ENCODE data around the gene SIRT5.

Gene SIRT5

GRCh38 chr6:13554929-13555333, 19.5 kb upstream of the SIRT5 start:
- DNase-seq = no peak

GRCh38 chr6:13557841-13558240, 16.6 kb upstream of the SIRT5 start:
- DNase-seq = no peak

- DNase-seq = no peak
Measured at GRCh38 chr6:13558718-13559117, 15.7 kb upstream of the SIRT5 start.

- no peak for DNase-seq
Measured at GRCh38 chr6:13559251-13559650, 15.2 kb upstream of the SIRT5 start.

GRCh38 chr6:13559968-13560650, 14.3 kb upstream of the SIRT5 start:
- DNase-seq = no peak

GRCh38 chr6:13560651-13561044, 13.8 kb upstream of the SIRT5 start:
- no peak for DNase-seq

GRCh38 chr6:13561624-13562267, 12.7 kb upstream of the SIRT5 start:
- no peak for DNase-seq

GRCh38 chr6:13563009-13563408, 11.4 kb upstream of the SIRT5 start:
- no peak for DNase-seq

- DNase-seq = no peak
Measured at GRCh38 chr6:13565921-13566320, 8.5 kb upstream of the SIRT5 start.

- no peak for DNase-seq
Measured at GRCh38 chr6:13566500-13566899, 7.9 kb upstream of the SIRT5 start.

- DNase-seq = no peak
Measured at GRCh38 chr6:13568970-13569369, 5.4 kb upstream of the SIRT5 start.

- no peak for DNase-seq
Measured at GRCh38 chr6:13572240-13572639, 2.2 kb upstream of the SIRT5 start.

- DNase-seq = no peak
Measured at GRCh38 chr6:13572951-13573654, 1.3 kb upstream of the SIRT5 start.

GRCh38 chr6:13573669-13574110, 711 bp upstream of the SIRT5 start:
- DNase-seq = peak; percentile 26

- peak; percentile 96 for DNase-seq
Measured at GRCh38 chr6:13574149-13574570, 241 bp upstream of the SIRT5 start.

GRCh38 chr6:13575377-13575775, 975 bp downstream of the SIRT5 start:
- no peak for DNase-seq

- DNase-seq = no peak
Measured at GRCh38 chr6:13576017-13576416, 1.6 kb downstream of the SIRT5 start.

GRCh38 chr6:13577926-13578325, 3.5 kb downstream of the SIRT5 start:
- DNase-seq = no peak

GRCh38 chr6:13579911-13580310, 5.5 kb downstream of the SIRT5 start:
- DNase-seq = no peak

GRCh38 chr6:13581700-13582229, 7.4 kb downstream of the SIRT5 start:
- DNase-seq = no peak

- DNase-seq = no peak
Measured at GRCh38 chr6:13586603-13587542, 12.5 kb downstream of the SIRT5 start.

- no peak for DNase-seq
Measured at GRCh38 chr6:13589801-13590200, 15.4 kb downstream of the SIRT5 start.

All from CD4-positive, alpha-beta T cell treated with Interleukin-15 for 1 hour (primary cell).